HG03108 (cell line): ENCODE data around the gene SOCS6.
"Not testable (repeated sequence)": the region's sequence is repeated elsewhere in the genome, so short reads cannot be mapped to it uniquely, and the experiment has no call there.

Experiments
- ATAC-seq: cut with Tn5 transposase; IDR thresholded peaks from one replicate; pipeline ENCODE4 v1.9.1; 2021; ENCODE audit warnings: moderate library complexity; ENCODE audit not compliant: unreplicated experiment

Gene SOCS6

DNA sequence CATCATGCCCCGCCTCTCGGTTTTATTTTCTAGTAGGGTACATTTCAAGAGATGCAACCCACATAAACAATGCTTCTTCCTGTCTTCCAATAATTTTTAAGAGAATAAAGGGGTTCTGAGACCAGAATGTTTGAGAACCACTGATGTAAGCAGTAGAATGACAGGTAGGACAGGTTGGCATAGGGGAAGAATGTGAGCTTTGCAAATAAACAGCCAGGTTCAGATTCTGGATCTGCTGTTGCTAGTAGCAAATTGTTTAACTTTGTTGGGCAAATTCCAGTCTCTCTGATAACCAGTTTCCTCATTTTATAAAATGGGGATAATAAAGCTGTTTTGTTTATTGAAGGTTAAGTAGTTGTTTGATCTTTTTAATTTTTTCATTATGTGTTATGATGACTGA, 32.8 kb downstream of the SOCS6 start:
- no peak for ATAC-seq

- no peak for ATAC-seq
These were observed 33.5 kb downstream of the SOCS6 start for GRCh38 chr18:70322385-70322784.

GRCh38 chr18:70322928-70323327, 34.1 kb downstream of the SOCS6 start:
- no peak for ATAC-seq

DNA sequence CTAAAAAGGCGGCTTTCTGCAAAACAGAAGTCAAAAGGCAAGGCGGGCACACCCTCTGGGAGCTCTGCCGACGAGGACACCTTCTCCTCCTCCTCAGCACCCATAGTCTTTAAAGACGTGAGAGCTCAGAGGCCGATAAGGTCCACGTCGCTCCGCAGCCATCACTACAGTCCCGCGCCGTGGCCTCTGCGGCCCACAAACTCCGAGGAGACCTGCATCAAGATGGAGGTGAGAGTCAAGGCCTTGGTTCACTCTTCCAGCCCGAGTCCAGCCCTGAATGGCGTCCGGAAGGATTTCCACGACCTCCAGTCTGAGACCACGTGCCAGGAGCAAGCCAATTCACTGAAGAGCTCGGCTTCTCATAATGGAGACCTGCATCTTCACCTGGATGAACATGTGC, 36.1 kb downstream of the SOCS6 start:
- ATAC-seq: no peak

DNA sequence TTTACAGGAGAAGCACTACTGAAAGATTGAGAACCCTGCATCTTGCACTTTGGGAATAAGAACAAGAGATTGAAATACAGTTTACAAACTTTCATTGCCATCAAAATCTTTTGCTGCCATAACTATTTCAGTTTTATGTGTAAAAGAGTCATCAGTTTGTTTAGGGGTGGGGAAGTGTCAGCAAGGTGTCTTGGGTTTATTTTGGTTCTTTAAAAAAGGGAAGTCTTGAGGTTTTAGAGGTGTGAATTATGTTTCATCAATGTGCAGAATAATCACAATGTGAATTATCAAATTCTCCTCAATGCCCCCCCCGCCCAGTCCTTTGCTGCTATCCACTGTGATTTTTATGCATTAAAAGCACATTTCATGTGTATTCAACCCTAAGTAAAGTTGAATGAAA, 37.4 kb downstream of the SOCS6 start:
- ATAC-seq: no peak

DNA sequence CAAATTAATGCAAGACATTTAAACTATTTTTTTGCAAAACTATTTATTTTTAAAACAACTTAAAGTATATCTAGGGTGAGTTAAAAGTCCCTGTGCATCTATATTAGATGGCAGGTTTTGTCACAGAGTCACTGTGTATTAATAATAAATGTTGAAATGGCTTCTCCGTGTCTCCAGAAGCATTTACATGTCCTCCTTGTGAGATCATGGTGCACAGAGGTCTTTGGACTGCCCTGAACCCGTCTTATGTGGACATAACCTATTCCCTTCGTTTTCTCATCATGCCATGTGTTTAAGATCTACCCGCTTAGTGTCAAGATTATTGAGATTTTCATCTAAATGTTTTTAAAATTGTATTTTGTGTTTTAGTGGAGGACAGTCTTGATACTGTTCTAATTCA, 39.3 kb downstream of the SOCS6 start:
- ATAC-seq: no peak

- no peak for ATAC-seq
These were observed 40.2 kb downstream of the SOCS6 start for GRCh38 chr18:70329071-70329470.

DNA sequence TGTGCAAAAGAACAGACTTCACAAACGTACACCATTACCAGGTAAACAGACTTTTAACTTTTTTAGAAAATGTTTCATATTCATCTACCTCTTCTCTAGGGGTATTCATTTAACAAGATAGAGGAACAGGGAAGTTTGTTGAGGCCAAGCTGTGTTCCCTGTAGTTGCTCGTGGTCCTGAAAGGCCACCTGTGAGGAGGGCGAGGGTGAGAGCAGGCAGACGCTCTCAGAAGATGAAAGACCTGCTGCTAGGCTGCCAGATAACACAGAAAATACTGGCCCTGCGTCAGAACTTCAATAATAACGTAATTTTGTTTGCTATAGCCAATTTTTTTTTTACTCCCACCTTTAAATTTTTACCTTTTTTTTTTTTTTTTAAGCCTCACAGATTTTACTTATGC, 42.0 kb downstream of the SOCS6 start:
- no peak for ATAC-seq

GRCh38 chr18:70331456-70332097, 42.7 kb downstream of the SOCS6 start:
- ATAC-seq: no peak

DNA sequence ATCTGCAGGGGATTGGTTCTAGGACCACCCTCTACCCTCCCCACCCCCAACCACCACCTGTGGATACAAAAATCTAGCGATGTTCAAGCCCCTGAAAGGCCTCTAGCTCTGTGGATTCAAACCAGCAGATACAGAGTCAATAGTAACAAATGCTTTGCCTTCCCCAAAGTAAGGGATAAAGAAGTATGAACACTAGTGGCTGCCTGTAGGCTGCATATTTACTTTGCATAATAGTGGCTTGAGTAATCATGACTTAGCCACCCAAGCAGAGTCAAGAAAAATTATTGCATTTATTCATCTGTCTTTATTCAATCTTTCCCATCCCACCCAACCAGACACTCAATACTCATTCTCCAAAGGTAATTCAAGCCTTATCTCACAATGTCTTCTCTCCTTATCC, 43.8 kb downstream of the SOCS6 start:
- ATAC-seq: no peak

DNA sequence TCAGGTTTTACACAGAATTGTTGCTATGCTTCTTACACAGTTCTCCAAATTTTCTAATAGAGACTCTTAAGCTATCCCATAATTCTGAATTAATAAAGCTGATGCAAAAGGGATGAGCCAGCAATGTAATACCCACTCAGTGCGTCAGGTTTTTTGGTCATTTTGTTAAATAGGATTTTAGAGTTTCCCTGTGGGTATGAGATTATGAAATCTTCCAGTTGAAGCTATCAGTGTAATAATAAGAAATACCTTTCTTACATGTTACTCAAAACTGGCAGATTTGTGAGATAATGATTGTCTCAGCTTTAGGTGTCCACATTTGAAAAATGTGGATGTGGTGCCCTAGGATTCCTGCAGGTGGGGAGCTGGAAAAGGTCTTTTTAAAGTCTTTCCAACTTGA, 44.5 kb downstream of the SOCS6 start:
- no peak for ATAC-seq

GRCh38 chr18:70333757-70334156, 44.9 kb downstream of the SOCS6 start:
- ATAC-seq: no peak

GRCh38 chr18:70334264-70334663, 45.4 kb downstream of the SOCS6 start:
- no peak for ATAC-seq

DNA sequence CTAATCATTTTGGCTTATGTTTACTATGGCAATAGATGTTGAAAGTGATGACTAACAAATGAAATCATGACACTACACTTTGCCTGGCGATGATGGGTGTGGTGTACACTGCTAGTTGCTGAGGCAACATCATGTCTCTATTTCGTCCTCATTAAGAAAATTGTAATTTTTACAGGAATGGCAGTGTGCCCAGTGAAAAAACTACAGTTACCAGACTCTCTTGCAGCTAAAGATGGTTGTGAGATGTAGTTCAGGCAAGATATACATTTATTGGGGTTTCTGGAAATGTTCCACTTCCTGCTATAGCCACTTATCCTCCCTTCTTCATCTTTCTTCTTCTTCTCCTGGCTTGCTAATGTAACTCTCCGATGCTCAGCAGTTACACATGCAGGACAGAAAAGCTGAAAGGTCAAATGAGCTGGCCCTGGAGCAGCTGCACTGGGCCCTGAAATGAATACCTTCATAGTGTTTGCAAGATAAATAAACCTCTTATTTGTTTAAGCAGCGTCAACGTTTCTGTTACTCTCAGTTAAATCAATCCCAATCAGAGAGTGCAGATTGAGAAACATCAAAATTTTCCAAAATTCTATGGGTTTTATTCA, 46.0 kb downstream of the SOCS6 start:
- no peak for ATAC-seq

- ATAC-seq: no peak
These were observed 47.3 kb downstream of the SOCS6 start for GRCh38 chr18:70335892-70336726.

- no peak for ATAC-seq
These were observed 48.5 kb downstream of the SOCS6 start for GRCh38 chr18:70337139-70337972.

GRCh38 chr18:70338890-70339289, 50.0 kb downstream of the SOCS6 start:
- no peak for ATAC-seq

GRCh38 chr18:70339915-70340314, 51.1 kb downstream of the SOCS6 start:
- ATAC-seq: no peak

DNA sequence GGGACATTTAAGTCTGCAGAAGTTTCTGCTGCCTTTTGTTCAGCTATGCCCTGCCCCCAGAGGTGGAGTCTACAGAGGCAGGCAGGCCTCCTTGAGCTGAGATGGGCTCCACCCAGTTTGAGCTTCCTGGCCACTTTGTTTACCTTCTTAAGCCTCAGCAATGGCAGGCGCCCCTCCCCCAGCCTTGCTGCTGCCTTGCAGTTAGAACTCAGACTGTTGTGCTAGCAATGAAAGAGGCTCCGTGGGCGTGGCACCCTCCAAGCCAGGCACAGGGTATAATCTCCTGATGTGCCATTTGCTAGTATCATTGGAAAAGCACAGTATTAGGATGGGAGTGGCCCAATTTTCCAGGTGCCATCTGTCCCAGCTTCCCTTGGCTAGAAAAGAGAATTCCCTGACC, 59.6 kb downstream of the SOCS6 start:
- ATAC-seq: not testable (repeated sequence)

DNA sequence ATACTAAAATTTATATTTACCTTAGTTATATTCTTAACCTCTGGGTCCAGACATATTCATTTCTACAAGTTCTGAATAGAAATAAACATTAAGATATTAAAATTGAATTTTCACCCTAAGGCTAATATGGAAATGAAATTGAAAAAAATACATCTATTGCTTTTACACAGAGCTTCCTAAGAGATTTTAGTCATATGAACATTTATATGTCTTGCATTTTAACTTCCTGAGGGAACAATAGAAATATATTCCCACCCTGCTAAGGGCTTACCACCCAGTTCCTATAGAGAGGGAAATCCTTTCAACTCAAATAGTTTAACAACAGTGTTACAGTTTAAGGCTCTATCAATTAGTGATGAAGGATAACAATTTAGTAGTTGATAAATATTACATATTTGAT, 60.5 kb downstream of the SOCS6 start:
- no peak for ATAC-seq

DNA sequence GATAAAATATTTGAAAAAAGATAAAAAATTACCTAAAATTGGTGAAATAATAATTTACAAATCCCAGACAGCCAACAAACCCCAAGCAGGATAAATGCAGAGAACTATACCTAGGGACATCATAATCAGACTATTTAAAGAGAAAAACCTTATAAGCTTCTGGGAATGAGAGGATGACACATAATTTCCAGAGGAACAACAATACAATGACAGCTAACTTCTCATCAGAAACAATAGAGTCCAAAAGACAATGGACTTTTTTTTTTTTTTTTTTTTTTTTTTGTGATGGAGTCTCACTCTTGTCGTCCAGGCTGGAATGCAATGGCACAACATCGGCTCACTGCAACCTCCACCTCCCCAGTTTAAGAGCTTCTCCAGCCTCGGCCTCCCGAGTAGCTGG, 65.2 kb downstream of the SOCS6 start:
- ATAC-seq: no peak
